ENCODE data around the gene EXOC3L1. TPM values are rescaled to one million over a fixed set of nuclear protein-coding genes. Genes with fewer than 3 reads are reported as not detected.

EXOC3L1 gene
- total and polyA plus RNA-seq, 2 of the 13 experiments (the other 11 are each of a cell fraction or from before 2014, with no cell fraction given): 0.12 TPM; not detected in 1

GRCh38 chr16:67226295-67226803 lies 36.4 kb upstream of the EXOC3L1 start (continued):
- TF ChIP-seq ZNF253 (CRISPR knock-in tag; IDR thresholded peaks at IDR 0.05; ENCODE audit: borderline replicate concordance): peak; percentile 78; the same call in 1 of the 2 replicates
- TF ChIP-seq REST (IDR thresholded peaks at IDR 0.05; ENCODE audit: borderline replicate concordance in 1 of 2, low read depth in 1 of 2, low read length in 2 of 2): no peak
- no peak for TF ChIP-seq SSRP1 (CRISPR knock-in tag; IDR thresholded peaks at IDR 0.05)
- no peak for TF ChIP-seq SNAPC4 (CRISPR knock-in tag; IDR thresholded peaks at IDR 0.05)
- no peak for TF ChIP-seq SALL2 (CRISPR knock-in tag; IDR thresholded peaks at IDR 0.05)
- no peak for TF ChIP-seq SNAI1 (CRISPR knock-in tag; IDR thresholded peaks at IDR 0.05; ENCODE audit: borderline replicate concordance)
- TF ChIP-seq BRCA1 (CRISPR knock-in tag; IDR thresholded peaks at IDR 0.05): no peak
- TF ChIP-seq ZBTB44 (CRISPR knock-in tag; IDR thresholded peaks at IDR 0.05): no peak
- peak; percentile 69; the same call in 1 of the 2 replicates for TF ChIP-seq HES4 (CRISPR knock-in tag; IDR thresholded peaks at IDR 0.05; ENCODE audit: borderline replicate concordance)
- TF ChIP-seq ZNF33B (CRISPR knock-in tag; IDR thresholded peaks at IDR 0.05): no peak
- TF ChIP-seq ZNF7 (CRISPR knock-in tag; IDR thresholded peaks at IDR 0.05): no peak
- TF ChIP-seq ZNF800 (CRISPR knock-in tag; IDR thresholded peaks at IDR 0.05): no peak
- peak; percentile 69; the same call in 1 of the 2 replicates for TF ChIP-seq ZNF83 (CRISPR knock-in tag; IDR thresholded peaks at IDR 0.05; ENCODE audit: borderline replicate concordance)
- no peak for TF ChIP-seq RAD51 (IDR thresholded peaks at IDR 0.05; ENCODE audit: borderline replicate concordance)
- no peak for TF ChIP-seq NFKBIZ (CRISPR knock-in tag; IDR thresholded peaks at IDR 0.05)
- TF ChIP-seq AGO2 (optimal IDR thresholded peaks at IDR 0.05; ENCODE audit: low read depth, low read length): no peak
- TF ChIP-seq HCFC1 (IDR thresholded peaks at IDR 0.05; ENCODE audit: low read depth, low read length): no peak

Measured in HepG2 (cell line).